ENCODE results near the gene MYO1C.

- TF ChIP-seq ELF4 (CRISPR knock-in tag; IDR thresholded peaks at IDR 0.05; ENCODE audit: low read depth): no peak
- TF ChIP-seq CTCF (IDR thresholded peaks at IDR 0.05): no peak
- no peak for TF ChIP-seq MYBL2 (CRISPR knock-in tag; IDR thresholded peaks at IDR 0.05)
- no peak for TF ChIP-seq TP53 (CRISPR knock-in tag; IDR thresholded peaks at IDR 0.05)
- no peak for TF ChIP-seq FOXP1 (CRISPR knock-in tag; IDR thresholded peaks at IDR 0.05; ENCODE audit: borderline replicate concordance)
- TF ChIP-seq, protein P1, sequence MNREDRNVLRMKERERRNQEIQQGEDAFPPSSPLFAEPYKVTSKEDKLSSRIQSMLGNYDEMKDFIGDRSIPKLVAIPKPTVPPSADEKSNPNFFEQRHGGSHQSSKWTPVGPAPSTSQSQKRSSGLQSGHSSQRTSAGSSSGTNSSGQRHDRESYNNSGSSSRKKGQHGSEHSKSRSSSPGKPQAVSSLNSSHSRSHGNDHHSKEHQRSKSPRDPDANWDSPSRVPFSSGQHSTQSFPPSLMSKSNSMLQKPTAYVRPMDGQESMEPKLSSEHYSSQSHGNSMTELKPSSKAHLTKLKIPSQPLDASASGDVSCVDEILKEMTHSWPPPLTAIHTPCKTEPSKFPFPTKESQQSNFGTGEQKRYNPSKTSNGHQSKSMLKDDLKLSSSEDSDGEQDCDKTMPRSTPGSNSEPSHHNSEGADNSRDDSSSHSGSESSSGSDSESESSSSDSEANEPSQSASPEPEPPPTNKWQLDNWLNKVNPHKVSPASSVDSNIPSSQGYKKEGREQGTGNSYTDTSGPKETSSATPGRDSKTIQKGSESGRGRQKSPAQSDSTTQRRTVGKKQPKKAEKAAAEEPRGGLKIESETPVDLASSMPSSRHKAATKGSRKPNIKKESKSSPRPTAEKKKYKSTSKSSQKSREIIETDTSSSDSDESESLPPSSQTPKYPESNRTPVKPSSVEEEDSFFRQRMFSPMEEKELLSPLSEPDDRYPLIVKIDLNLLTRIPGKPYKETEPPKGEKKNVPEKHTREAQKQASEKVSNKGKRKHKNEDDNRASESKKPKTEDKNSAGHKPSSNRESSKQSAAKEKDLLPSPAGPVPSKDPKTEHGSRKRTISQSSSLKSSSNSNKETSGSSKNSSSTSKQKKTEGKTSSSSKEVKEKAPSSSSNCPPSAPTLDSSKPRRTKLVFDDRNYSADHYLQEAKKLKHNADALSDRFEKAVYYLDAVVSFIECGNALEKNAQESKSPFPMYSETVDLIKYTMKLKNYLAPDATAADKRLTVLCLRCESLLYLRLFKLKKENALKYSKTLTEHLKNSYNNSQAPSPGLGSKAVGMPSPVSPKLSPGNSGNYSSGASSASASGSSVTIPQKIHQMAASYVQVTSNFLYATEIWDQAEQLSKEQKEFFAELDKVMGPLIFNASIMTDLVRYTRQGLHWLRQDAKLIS (CRISPR knock-in tag; IDR thresholded peaks at IDR 0.05; ENCODE audit: borderline replicate concordance): no peak
- TF ChIP-seq E2F1 (CRISPR knock-in tag; IDR thresholded peaks at IDR 0.05): no peak
- no peak for TF ChIP-seq ZBTB21 (CRISPR knock-in tag; IDR thresholded peaks at IDR 0.05; ENCODE audit: borderline replicate concordance)
- TF ChIP-seq MXD4 (CRISPR knock-in tag; IDR thresholded peaks at IDR 0.05; ENCODE audit: borderline replicate concordance): no peak
- no peak for TF ChIP-seq NR2C2 (CRISPR knock-in tag; IDR thresholded peaks at IDR 0.05)
- TF ChIP-seq, protein P2, sequence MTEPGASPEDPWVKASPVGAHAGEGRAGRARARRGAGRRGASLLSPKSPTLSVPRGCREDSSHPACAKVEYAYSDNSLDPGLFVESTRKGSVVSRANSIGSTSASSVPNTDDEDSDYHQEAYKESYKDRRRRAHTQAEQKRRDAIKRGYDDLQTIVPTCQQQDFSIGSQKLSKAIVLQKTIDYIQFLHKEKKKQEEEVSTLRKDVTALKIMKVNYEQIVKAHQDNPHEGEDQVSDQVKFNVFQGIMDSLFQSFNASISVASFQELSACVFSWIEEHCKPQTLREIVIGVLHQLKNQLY (CRISPR knock-in tag; IDR thresholded peaks at IDR 0.05): no peak
- TF ChIP-seq GRHL2 (CRISPR knock-in tag; IDR thresholded peaks at IDR 0.05; ENCODE audit: insufficient replicate concordance, severe bottlenecking): no peak
- no peak for TF ChIP-seq ATF1 (CRISPR knock-in tag; IDR thresholded peaks at IDR 0.05)
- TF ChIP-seq USF2 (CRISPR knock-in tag; IDR thresholded peaks at IDR 0.05): no peak
Measured at GRCh38 chr17:1498233-1498632, 5.7 kb upstream of the MYO1C start.

Measured in WTC11 (cell line).